LoVo (cell line): ENCODE data around the gene TAF15.

Experiments used
- DNase-seq: peaks from one replicate; pipeline ENCODE4 v3.0.0-alpha.2; 2016; ENCODE audit warnings: low spot score

Gene TAF15

GRCh38 chr17:35808962-35809854, at the start of gene TAF15:
Gene TAF15, plus strand, starts transcription at chr17:35809484. Its CDS starts 86 bp downstream, at chr17:35809570.
- peak; percentile 97 for DNase-seq

DNA sequence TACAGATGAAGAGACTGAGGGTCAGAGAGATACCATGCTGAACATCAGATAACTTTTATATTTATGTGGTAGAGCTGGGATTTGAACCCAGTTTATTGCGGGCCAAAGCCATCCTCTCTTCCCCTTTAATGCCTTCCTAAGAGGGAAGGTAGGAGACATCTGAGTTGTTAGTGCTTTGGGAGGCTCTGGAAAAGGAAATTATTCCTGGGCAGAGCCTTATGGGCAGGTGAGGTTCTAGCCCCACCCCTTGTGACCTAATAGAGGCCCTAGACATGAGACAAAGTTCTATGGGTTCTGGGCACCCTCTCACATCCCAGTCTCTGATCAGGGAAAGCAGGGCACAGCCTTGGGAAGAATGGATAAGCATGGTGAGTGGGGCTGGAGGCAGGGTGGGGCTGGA, 48.7 kb upstream of the TAF15 start, which contains the start of gene C17orf50:
C17orf50 (plus strand) TSS at position 301 of the 400 bp plus-strand sequence; CDS start at position 356, 55 bp downstream.
- no peak for DNase-seq

DNA sequence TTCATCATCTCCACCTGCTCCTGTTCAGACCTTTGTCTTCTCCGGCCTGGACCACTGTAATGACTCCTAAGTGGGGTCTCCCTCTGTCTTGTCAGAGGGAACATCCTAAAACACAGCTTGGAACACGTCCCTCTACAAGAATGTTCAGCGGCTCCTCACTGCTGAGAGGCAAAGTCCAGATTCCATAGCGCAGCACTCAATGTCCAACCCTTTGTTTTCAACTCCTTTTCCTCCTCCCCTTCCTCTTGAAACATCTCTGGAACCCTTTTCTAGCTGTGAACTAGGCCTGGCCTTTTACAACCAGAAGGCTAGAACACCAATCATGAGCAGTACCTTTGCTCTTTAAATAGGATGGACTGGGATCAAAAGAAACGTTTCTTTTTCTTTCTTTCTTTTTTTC, 47.7 kb upstream of the TAF15 start:
- DNase-seq = no peak

DNA sequence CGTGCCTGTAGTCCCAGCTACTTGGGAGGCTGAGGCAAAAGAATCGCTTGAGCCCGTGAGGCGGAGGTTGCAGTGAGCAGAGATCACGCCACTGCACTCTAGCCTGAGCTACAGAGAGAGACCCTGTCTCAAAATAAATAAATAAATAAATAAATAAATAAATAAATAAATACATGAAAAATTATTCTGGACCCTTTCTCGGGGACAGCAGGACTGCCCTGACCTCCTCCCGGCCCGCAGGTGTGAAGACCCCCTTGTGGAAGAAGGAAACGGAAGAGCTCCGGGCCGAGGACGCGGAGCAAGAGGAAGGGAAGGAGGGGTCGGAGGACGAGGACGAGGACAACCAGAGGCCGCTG, 45.5 kb upstream of the TAF15 start:
- DNase-seq = no peak

DNA sequence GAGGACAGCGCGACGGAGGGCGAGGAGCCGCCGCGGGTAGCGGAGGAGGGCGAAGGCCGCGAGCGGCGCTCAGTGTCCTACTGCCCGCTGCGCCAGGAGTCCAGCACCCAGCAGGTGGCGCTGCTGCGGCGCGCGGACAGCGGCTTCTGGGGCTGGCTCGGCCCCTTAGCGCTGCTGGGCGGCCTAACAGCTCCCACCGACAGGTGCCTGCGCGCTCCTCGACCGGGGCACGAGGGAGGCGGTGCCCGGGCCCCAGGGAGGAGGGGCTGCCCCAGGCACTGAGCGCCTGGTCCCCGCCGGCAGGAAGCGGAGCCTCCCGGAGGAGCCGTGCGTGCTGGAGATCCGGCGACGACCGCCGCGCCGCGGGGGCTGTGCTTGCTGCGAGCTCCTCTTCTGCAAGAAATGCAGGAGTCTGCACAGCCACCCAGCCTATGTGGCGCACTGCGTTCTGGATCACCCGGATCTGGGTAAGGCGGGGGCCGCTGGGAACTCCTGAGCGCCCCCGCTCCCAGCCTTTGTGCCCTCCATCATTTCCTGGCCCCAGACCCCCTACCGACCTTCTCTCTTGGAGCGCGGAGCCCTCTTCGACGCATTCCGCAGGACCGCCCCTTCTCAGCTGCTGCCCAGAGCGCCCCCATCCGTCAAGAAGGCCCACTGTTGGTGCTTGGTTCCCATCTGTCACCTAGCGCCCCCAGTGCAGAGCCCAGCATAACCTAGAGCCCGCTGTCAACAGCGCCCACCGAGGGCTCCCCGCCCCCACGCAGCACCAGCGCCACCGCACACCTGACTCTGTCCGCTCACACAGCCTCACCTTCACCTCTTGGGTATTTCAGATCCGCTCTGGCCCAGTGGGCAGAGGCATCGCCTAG, 44.9 kb upstream of the TAF15 start:
- peak; percentile 94 for DNase-seq

- DNase-seq = no peak
Observed at GRCh38 chr17:35765086-35765710, 44.1 kb upstream of the TAF15 start.

DNA sequence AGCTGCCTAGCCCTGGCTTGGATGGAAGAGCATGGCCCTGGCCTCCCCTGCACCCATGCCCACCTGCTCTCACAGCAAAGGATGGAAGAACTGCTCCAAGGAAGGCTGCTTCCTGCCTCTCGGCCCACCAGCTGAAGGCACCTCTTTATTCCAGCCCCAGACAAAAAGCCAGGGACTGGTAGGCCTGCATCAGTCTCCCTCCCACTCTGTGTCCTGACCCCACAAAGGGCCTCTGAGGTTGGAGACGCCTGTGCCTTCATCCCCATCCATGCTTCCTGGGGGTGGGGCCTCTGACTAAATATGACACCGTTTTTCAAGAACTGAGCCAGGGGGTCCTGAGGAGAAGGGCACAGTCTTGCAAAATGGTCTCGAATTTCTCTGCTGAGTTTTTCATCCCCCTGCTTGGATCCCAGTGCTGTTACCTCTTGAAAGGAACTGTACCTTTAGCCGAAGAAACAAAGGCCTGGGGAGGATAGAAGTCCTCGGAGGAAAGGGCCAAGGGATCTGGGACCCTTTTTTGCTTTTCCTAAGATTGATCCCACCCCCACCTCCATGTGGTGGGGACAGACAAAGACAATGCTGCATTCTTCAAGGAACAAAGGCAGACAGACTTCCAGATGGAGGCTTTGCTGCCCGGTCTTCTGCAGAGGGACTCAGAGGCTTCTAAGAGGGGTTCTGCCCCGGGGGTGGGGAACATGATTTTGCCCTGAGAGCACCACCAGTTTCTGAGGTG, 43.4 kb upstream of the TAF15 start:
- DNase-seq = no peak

DNA sequence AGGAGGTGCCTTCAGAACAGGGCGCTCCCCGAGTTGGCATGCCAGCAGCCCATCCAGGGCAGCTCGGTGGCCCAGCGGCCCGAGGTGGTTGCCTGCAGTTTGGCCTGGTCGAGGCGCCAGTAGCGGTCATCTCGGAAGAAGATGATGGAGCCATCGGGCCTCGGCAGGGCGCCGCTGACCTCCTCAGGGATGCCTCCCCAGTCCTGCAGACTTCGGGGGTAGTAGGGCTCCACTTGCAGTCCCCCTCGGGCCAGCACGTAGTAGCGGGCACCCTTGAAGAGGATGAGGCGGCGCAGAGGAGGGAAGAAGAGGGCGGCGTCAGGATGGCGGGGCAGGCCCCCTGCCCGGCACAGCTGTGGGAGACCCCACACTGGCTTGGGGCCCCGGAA, 42.8 kb upstream of the TAF15 start:
- no peak for DNase-seq

GRCh38 chr17:35766903-35767510, 42.3 kb upstream of the TAF15 start:
- DNase-seq = peak; percentile 24

DNA sequence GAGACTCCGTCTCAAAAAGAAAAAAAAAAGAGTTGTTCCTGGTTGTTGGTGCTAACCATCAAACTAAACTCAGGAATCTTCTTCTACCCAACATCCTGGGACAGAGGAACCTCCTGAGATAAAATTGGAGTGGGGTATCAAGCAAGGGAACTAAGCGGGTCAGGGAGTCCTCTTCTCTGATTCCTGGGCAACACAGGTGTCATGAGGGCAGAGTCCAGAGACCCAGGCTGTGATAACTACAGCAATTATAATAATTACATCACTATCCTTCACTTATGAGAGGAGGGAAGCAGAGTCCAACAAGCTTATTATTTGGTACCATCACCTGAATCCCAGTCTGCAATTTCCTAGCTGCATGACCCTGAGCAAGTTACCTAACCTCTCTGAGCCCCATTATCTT, 40.5 kb upstream of the TAF15 start:
- no peak for DNase-seq

DNA sequence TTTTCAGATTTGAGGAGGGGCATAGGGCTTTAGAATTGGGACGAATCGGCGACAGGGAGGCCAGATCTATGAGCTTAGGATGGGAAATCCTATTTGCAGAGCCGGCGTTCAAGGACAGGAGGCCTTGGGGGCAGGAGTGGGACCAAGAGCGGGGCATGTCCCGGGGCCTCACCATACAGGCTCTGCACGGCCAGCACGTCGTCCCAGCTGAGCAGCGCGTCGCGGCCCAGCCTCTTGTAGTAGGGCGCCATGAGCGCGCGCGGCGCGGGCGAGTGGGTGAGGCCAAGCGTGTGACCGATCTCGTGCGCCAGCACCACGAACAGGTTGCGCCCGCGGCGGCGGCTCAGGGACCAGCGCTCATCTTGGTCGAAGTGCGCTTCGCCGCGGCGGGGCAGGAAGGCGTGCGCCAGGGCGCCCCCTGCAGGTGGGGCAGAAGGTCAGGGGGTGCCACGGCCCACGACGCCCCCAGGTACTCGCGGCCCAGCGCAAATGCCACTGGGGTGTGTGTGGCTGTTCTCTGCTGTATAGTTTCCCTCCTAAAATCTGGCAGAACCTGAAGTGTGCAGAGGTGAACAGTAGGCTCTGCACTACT, 39.3 kb upstream of the TAF15 start:
- DNase-seq = no peak

DNA sequence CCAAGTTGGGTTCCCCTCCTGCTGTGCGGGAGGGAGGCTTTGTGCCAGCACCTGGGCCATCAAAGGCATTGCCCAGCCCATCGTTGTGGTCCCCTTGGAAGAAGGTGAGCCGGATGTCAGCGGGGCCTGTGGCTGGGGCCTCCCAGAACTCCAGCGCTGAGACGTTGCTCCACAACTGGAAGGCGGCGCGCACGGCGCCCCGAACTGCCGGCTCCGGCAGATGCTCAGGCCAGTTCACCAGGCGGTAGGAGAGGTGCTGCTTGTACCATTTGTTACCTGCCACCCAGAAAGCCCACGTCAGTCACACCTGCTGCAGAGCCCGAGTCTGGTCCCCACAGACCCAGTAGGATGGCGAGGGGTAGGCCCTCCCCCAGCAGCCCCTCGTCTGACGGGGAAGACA, 36.2 kb upstream of the TAF15 start:
- no peak for DNase-seq

GRCh38 chr17:35773679-35774425, 35.4 kb upstream of the TAF15 start:
- no peak for DNase-seq

- no peak for DNase-seq
Observed at GRCh38 chr17:35774499-35774898, 34.8 kb upstream of the TAF15 start.

- no peak for DNase-seq
Observed at GRCh38 chr17:35775039-35775438, 34.2 kb upstream of the TAF15 start.

DNA sequence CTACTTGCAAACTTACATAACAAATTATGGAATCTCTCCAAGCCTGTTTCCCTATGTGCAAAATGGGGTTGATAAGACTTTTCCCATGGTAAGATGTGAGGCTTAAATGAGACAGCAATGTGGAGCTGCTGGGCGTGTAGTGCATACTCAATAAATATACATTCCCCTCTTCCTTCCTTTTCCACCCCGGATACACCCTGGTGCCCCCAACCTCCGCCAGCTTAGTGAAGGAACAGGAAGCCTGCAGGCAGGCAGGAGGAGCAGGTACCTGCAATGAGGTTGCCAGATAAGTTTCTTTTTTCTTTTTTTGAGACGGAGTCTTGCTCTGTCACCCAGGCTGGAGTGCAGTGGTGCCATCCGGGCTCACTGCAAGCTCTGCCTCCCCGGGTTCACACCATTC, 33.7 kb upstream of the TAF15 start:
- DNase-seq = no peak

DNA sequence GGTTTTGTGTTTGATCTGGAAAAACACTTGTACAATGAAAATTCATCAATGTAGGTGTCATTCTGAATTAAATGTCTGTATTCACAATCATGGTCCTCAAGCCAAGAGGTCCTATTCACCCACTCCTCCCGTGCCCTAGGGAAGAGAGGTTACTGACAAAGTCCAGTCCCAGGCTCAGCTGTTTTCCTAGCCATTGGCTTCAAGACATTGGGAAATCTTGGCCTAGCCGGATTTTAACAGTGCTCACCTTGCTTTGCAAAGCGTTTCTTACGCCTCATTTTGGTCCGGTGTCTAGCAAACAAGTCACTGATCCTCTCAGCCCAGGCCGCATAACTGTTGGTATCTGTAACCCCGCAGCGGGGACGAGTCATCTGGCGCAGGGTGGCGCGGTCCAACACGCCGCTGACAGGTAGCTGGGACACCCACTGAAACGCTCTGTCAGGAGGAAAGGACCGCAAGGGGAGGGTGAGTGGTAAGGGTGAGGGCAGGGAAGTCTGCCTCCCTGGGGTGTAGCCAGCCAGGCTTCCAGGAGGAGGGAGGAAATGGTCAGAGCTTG, 30.6 kb upstream of the TAF15 start:
- no peak for DNase-seq

DNA sequence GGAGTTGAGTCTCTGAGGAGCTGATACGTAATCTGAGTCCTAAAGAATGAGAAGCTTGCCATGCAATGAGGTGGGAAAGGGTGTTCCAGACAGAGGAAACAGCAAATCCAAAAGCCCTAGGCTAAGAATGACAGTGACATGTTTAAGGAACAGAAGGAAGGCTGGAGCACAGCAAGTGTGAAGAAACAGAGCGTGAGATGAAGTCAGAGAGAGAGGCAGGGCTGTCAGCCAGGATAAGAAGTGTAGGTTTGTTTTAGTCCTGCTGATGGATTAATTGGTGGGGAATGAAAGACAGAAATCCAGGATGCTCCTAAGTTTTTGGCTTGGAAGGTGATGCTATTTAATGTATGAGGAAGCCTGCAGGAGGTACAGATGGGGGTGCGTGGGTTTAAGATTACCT, 28.3 kb upstream of the TAF15 start:
- DNase-seq = no peak

DNA sequence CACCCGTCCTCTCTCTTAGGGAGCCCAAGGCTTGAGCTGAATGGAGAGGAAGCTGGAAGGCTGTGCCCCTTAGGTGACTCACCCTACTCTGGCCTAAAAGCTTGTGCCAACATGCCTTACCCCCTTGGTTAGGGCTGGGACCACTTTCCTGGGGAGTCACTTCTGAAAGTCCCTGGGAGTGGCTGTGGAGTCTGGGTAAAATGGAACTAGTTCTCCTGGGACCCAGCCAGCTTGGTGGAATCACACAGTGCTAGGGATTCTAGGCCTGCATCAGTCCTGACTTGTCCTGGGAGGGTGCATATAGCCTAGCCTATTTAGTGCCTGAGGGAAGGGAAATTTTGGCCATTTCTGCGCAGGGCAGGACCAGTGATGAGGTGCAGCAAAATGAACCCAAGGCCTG, 24.4 kb upstream of the TAF15 start:
- DNase-seq = no peak

- no peak for DNase-seq
Observed at GRCh38 chr17:35786941-35787432, 22.3 kb upstream of the TAF15 start.
